ENCODE measurements around the gene PTGIS. TPM values are rescaled to one million over a fixed set of nuclear protein-coding genes. Genes with fewer than 3 reads are reported as not detected.

PTGIS gene
- total RNA-seq, 2 experiments from 2014 or later, result not detected

- ChIA-PET CTCF (ENCODE audit: unreplicated experiment) (interaction anchor here (1.0 kb wide), 1 partner anchor 64 kb away, joined by 5 read pairs; no protein-coding TSS in a partner anchor), POLR2A (no interaction called here)
- TF ChIP-seq CTCF (conservative IDR thresholded peaks at IDR 0.05; ENCODE audit: low read length) (no peak), EZH2phosphoT487 (IDR thresholded peaks at IDR 0.05; ENCODE audit: borderline replicate concordance, low read depth, low read length) (no peak)
- Histone ChIP-seq H3K4me3 (ENCODE audit: low read depth, low read length, poor library complexity, severe bottlenecking) (no peak overlapping the region), H3K27ac (ENCODE audit: low read depth, low read length, poor library complexity, severe bottlenecking) (no peak overlapping the region), H3K36me3 (ENCODE audit: insufficient read depth, low read length) (no peaks in the 10 kb centered on the region), H3K9me2 (ENCODE audit: insufficient read depth, low read length) (no peaks in the 10 kb centered on the region), H2AFZ (ENCODE audit: low read length) (no peak overlapping the region), H4K20me1 (ENCODE audit: insufficient read depth, low read length) (no peaks in the 10 kb centered on the region), H3K9me3 (ENCODE audit: low read length) (peaks cover 11% of the 10 kb centered on the region), H3K79me2 (ENCODE audit: insufficient read depth, low read depth, low read length) (no peaks in the 10 kb centered on the region), H3K4me2 (ENCODE audit: low read length) (no peak overlapping the region), H3K4me1 (ENCODE audit: insufficient read depth, low read length, poor library complexity, severe bottlenecking) (peaks cover under 1% of the 10 kb centered on the region)
- no TSS peak for BruUV-seq (replicated peaks)
- DNase-seq (ENCODE audit: low spot score), result no peak
- intact Hi-C loops (cut with micrococcal nuclease; ENCODE audit: unreplicated experiment), result no loop called here
Measured at GRCh38 chr20:49540232-49540620, 27.7 kb downstream of the PTGIS start.

GRCh38 chr20:49539481-49540231 lies 28.3 kb downstream of the PTGIS start:
- peaks cover 9% of the 10 kb centered on the region; the same call in 1 of the 2 replicates for H3K9me3 ChIP-seq (ENCODE audit: low read length)
- CTCF ChIA-PET (ENCODE audit: unreplicated experiment), result interaction anchor here (0.6 to 1.0 kb wide), 2 partner anchors 64 to 364 kb away, joined by 3 to 5 read pairs; no protein-coding TSS in a partner anchor
- H3K9me2 ChIP-seq (ENCODE audit: insufficient read depth, low read length), result no peaks in the 10 kb centered on the region
- H3K36me3 ChIP-seq (ENCODE audit: insufficient read depth, low read length), result no peaks in the 10 kb centered on the region
- peaks cover 6% of the 10 kb centered on the region for H3K4me1 ChIP-seq (ENCODE audit: insufficient read depth, low read length, poor library complexity, severe bottlenecking)
- intact Hi-C loops (cut with micrococcal nuclease; ENCODE audit: unreplicated experiment), result no loop called here
- H3K27ac ChIP-seq (ENCODE audit: low read depth, low read length, poor library complexity, severe bottlenecking), result no peak overlapping the region
- POLR2A ChIA-PET, result no interaction called here
- H3K4me3 ChIP-seq (ENCODE audit: low read depth, low read length, poor library complexity, severe bottlenecking), result no peak overlapping the region
- H2AFZ ChIP-seq (ENCODE audit: low read length), result no peak overlapping the region
- TF ChIP-seq EZH2phosphoT487 (IDR thresholded peaks at IDR 0.05; ENCODE audit: borderline replicate concordance, low read depth, low read length) (no peak), CTCF (conservative IDR thresholded peaks at IDR 0.05; ENCODE audit: low read length) (no peak)
- no TSS peak for BruUV-seq (replicated peaks)
- no peaks in the 10 kb centered on the region for H3K79me2 ChIP-seq (ENCODE audit: insufficient read depth, low read depth, low read length)
- no peaks in the 10 kb centered on the region for H4K20me1 ChIP-seq (ENCODE audit: insufficient read depth, low read length)
- H3K4me2 ChIP-seq (ENCODE audit: low read length), result no peak overlapping the region
- DNase-seq (ENCODE audit: low spot score), result no peak

GRCh38 chr20:49538950-49539349 lies 29.0 kb downstream of the PTGIS start:
- DNase-seq (ENCODE audit: low spot score), result no peak
- intact Hi-C loops (cut with micrococcal nuclease; ENCODE audit: unreplicated experiment), result no loop called here
- POLR2A ChIA-PET, result no interaction called here
- Histone ChIP-seq H4K20me1 (ENCODE audit: insufficient read depth, low read length) (no peaks in the 10 kb centered on the region), H3K9me3 (ENCODE audit: low read length) (peaks cover 9% of the 10 kb centered on the region; the same call in 1 of the 2 replicates), H3K9me2 (ENCODE audit: insufficient read depth, low read length) (no peaks in the 10 kb centered on the region), H3K4me1 (ENCODE audit: insufficient read depth, low read length, poor library complexity, severe bottlenecking) (peaks cover 10% of the 10 kb centered on the region), H3K27ac (ENCODE audit: low read depth, low read length, poor library complexity, severe bottlenecking) (no peak overlapping the region), H3K4me3 (ENCODE audit: low read depth, low read length, poor library complexity, severe bottlenecking) (no peak overlapping the region), H3K36me3 (ENCODE audit: insufficient read depth, low read length) (no peaks in the 10 kb centered on the region), H2AFZ (ENCODE audit: low read length) (no peak overlapping the region), H3K4me2 (ENCODE audit: low read length) (no peak overlapping the region), H3K79me2 (ENCODE audit: insufficient read depth, low read depth, low read length) (no peaks in the 10 kb centered on the region)
- no TSS peak for BruUV-seq (replicated peaks)
- CTCF ChIA-PET (ENCODE audit: unreplicated experiment), result interaction anchor here (0.6 kb wide), 1 partner anchor 364 kb away, joined by 3 read pairs; no protein-coding TSS in a partner anchor
- TF ChIP-seq EZH2phosphoT487 (IDR thresholded peaks at IDR 0.05; ENCODE audit: borderline replicate concordance, low read depth, low read length), result no peak
- no peak for TF ChIP-seq CTCF (conservative IDR thresholded peaks at IDR 0.05; ENCODE audit: low read length)
